ENCODE measurements around the gene ARID1B.

The ARID1B gene

DNA sequence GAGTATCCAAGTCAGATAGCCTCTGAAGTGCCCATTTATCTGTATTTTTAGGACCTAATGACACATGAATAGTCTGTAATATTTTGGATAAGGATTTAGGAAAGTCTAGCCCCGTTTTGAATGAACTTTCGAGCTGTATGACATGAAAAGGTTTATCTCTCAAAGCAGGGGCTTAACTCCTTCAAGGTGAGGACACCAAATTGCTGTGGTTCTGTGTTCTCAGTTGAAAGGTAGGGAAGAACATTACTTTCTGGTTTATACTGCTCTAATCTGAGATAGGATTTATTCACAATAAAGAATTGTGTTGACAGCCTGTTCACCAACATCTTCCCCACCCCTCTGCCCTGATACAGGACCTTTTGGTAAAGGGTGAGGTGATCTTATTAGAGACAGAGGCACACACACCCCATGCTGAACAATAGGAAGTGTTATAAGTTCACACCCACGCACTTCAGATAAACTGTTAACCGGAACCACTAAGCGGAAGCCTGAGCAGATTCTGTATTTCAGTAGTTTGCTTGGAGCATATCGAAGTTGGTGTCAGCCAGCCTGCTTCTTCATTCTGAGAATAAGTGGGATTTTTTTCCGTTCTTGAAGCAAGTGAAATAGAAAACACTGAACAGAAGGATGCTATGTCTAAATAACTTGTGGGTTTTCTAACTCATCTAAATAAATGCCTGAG lies 322.9 kb downstream of the ARID1B start:
- peak; percentile 29 for DNase-seq (ENCODE audit: low read depth)

DNA sequence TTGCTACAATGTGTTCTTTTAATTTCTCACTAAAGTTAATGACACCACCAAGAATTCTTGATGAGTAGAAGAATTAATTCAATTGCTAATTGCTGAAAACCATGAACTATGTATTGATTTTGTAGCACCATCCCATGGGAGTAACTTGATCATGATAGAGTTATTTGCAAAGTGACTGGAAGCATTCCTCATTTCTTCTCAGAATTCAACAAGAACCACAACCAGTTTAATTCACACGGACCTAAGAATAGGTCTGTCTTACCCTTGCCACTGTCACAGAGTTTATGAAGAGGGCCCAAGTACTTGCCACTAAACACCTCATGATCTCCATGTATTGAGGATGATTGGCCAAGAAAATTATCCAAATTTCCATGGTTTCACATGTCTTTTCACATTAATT lies 324.0 kb downstream of the ARID1B start:
- DNase-seq (ENCODE audit: low read depth): no peak

DNA sequence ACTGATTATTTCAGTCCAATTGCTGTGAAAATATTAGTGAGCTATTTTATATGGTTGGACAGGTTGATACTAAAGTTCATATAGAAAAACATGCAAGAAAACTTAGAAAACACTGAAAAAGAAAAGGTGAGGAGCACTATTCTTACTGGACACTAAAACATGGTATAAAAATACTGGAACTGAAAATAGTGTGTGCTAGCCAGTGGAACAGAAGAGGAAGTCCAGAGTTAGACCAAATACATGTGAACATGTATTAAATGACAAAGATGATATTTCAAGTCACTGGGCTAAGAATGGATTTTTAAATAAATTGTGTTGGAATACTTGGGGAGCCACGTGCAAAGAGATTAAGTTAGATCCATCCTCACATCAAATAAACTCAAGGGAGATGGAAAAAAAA lies 327.6 kb downstream of the ARID1B start:
- DNase-seq (ENCODE audit: low read depth): no peak

DNA sequence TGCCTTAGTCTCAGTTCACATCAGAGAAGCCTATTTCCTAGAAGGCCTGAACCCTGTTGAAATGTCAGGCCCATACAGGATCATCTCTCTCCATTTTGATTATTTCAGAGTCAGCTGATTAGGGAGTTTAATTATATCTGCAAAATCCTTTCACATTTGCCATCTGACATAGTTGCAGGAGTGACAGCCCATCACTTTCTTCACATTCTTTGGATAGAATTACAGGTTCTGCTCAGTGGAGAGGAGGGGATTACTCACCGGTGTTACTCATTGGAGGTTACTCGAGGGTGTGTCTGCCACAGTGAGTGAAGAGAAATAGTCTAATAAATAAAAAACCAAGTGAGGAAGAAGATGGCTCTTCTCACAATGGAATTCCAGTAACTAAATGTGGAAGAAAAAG lies 329.3 kb downstream of the ARID1B start:
- DNase-seq (ENCODE audit: low read depth): no peak

DNA sequence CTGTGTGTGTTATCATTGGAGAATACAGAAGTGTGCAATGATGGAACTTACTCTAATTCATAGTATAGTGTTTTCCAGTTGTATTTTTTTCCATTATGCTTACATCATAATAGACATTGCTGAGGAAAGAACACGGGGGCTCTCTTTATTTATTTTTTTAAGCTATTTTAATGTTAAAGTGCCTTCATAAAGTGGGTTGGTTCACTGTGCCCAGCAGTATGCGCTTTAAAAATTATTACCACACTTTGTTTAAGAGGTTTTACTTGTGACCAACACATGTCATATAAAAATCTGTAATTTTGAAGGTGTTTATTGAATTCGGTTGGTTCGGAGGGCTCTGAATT lies 330.4 kb downstream of the ARID1B start:
- no peak for DNase-seq (ENCODE audit: low read depth)

DNA sequence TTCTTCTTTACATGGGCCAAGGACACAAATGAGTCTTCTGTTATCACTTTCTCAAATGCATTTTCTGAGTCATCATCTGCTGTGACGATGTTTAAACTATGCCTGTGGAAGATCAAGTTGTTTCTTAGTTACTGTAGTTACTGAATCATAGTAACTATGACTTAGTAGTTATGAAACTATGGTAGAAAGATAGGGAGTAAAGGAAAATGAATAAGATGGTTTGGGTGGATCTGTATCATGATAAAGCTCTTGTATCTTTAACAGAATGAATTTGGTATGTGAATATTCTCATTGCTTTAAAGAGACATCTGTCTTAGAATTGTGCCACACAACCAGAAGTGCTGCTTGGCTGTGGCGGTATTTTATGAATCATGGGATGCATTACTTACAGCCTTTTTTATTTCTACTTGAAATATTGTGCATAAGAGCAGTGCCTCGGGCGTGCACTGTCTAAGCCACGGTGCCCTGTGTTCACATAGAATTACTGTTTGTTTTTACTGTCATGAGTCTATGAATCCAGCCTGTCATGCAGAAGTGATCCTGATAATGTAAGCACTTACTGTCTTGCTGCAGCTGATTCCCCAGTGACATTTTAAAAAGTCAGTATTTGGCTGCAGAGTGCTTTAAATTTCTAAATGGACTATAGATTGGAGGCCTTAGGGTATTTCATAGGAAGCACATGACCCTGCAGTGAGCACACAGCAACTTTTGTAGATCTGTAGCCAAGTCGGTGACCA lies 330.9 kb downstream of the ARID1B start:
- DNase-seq (ENCODE audit: low read depth): no peak

DNA sequence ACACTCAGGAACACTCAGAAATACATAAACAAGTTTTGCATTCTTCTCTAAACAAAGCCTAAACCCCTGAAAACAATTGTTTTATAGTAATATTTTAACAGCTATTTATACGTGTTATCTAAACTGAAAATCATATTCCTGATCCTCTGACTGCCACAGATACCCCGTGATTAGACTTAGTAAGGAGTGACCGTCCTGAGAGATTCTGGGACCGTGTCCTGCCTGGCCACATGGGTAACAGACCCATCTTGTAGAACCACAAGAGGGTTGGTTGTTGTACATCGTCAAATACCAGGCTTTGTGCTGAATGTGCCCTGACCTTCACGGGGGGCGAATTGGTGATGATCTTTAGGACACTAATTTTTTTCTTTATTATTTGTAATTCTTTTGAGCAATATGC lies 331.7 kb downstream of the ARID1B start:
- no peak for DNase-seq (ENCODE audit: low read depth)

DNA sequence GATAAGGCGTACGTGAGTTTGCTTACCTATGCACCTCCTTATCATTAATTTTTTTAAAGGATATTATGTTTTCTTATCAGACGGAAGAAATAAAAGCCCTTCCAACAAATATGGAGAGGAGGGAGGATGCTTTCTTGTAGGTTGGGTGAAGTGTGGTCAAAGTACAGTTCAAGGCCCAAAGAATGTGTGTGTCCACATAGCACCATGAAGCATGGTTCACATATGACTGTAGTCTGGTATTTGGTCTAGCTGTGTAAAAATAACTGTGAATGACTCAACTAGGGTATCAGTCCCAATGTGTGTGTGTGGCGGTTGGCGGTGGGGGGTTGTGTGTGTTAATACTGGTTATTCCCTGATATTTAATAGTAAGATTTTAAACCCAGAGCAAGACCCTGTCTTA lies 333.4 kb downstream of the ARID1B start:
- DNase-seq (ENCODE audit: low read depth): no peak

DNA sequence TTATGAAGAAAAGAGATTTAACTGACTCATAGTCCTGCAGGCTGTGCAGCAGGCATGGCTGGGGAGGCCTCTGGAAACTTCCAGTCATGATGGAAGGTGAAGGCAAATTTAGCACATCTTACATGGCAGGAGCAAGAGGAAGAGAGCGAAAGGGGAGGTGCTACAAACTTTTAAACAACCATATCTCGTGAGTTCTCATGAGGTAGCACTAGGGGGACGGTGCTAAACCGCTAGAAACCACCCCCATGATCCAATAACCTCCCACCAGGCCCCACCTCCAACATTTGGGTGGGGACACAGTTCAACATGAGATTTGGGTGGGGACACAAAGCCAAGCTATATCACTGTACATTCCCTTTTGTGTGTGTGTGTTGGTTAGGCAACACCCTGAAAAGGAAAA lies 336.2 kb downstream of the ARID1B start:
- no peak for DNase-seq (ENCODE audit: low read depth)

DNA sequence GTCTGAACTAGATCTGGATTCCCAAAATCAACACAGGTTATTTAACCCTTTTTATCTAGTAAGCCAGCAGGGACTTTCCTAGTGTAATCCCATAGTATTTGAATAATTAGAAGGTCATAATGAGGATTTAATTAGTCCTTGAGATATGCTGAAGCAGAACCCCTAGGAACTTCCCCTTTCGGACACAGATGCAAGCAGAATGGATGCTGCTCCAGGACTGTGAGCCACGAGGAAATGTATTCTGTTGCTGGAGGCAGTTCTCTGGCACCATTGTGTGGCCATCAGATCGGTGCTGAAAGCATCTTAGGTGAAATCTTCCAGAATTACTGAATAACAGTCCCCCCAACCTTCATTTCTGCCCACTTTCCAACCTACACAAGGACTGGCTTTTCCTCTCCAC lies 339.2 kb downstream of the ARID1B start:
- DNase-seq (ENCODE audit: low read depth): no peak

DNA sequence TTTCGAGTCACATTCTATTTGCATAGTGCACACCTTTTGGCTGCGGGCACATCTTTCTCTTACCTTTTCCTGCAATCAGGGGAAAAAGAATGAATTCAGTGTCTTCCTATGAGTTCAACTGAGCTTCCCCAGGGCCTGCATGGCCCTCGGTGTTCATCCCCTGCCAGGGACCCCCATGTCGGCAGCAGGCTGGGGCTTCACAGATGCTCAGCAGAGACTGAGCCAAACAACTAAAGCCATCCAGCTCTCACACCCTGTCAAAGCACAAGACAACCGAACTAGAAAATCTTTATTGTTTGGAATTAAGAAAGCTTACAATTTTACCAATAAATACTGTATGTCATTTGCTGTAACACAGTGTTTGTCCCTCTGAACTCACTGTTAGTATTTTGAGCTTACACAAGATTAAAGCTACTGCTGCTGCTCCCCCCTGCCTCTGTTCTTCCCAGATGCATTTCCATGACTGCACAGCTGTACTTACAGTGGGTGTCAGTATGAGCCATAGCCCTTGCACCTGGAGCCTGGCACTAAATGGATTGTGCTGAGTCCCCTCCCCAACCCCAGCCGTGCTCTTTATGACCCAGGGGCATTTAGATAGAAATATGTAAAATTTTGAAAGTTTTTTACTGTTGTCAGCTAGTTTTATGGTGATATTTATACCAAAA lies 340.4 kb downstream of the ARID1B start:
- no peak for DNase-seq (ENCODE audit: low read depth)

DNA sequence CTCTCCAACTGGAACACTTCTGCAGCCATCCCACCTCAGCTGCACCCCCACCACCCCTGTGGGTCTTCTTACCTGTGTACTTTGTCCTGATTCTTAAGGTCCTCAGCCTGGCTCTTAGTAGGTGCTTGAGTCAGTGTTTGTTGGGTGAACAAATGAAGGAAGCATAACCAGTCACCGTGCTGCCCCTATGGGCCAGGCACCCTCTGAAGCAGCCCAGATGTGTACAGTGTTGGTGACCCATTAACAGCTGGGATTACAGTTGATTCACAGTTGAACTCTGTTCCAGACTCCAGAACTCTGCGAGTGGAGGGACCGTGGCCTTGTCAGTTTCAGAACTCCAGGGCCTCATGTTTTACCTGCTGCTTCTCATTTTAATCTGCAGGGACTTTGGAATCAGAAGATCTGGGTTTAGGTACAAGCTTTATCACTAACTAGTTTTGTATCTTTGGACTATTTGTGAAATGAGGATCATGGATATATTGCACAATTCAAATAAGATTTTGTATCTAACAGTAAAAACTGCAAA lies 342.4 kb downstream of the ARID1B start:
- DNase-seq (ENCODE audit: low read depth): no peak

DNA sequence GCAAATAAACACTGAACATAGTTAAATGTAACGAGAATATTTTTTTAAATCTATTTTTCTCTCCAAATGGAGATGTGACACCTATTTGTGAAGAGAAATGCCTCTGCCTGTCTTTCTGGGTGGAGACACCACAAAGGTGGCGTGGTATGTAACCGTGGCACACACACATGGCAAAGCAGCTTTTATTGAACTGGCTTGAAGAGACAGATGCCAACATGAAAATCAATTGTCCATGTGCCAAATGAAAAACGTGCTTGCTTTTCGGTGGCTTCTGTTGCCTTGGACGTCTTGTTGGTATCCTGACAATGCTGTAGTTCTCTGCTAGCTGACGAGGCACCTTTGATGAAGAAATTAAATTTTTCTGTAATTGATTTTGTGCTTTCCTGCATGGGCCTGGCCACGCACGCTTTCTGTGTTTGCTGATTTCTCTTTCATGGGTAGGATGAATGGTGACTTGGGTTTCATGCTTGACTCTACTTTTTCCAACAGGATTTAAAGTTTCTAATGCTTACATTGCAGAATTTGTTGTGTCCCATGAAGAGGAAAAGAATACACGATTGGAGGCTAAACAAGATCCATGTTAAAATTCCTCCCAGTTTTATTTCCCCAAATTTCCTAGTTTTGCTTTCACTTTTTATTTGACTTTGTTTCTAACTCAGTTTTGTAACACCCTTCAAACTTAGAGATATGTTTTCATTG lies 343.5 kb downstream of the ARID1B start:
- DNase-seq (ENCODE audit: low read depth): no peak

DNA sequence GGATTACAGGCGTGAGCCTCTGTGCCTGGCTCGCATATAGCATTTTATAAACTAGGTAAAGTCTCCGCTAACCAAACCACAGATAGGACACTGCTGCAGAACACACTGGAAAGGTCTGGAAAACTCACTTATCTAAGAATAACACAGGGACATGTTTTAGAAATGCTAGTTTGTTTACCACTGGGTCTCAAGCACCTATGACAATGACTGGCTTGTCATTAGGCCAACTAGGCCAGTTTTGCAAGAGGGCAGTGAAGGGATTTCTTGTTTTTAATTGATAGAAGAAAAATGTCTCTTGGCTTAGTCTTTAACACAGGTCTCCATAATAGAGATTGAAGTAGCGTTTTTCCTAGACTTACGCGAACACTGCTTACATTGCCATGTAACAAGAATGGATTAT lies 344.7 kb downstream of the ARID1B start:
- no peak for DNase-seq (ENCODE audit: low read depth)

DNA sequence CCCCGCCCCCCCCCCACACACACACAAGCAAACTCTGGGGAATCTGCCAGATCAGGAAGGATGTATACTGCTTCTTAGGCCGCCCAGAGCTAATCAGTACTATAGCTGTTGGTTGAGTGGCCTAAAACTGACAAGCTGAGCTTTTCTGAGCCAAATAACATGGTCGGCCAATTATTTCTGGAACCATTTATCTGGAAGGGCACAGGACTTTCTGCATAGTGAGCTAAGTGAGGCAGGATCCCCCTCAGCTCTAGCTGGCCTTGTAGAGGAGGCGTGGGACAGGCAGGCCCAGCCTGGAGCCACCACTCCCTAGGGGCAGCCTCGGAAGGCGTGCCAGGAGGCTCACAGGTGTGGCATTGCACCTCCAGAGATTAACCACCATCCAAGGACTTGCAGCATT lies 346.1 kb downstream of the ARID1B start:
- no peak for DNase-seq (ENCODE audit: low read depth)

DNA sequence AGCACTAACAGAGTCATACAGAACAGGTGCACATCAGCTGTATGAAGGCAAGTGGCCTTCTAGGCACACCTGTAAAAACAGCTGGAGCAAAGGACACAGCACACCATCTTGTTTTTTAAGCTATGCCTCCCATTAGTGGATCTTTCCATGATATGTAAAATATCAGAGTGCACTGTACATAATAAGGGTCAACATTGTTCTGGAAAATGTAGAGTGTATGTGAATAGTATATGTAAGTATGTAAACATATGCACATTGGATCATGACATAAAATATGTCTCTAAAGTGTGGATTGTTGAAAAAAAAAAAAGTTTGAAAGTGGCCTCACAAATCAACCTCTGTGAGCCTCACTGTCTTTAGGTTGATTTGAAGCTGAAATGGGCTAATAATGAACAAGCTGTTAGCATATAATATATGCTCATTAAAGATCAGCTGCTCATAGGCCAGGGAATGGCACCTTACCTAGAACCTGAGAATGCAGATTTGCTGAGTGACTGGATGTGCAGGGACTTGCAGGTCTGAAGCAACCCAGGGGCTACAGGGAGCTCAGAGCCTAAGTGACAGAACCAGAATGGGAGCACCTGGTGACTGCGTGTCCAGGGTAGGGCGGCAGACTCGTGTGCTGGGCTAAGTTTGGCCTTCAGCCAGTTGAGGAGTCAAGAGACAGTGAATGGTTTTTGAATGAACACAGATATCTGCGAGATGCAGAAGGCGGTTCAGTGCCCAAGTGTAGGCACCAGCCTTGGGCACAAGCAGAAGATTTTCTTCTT lies 347.5 kb downstream of the ARID1B start:
- no peak for DNase-seq (ENCODE audit: low read depth)

DNA sequence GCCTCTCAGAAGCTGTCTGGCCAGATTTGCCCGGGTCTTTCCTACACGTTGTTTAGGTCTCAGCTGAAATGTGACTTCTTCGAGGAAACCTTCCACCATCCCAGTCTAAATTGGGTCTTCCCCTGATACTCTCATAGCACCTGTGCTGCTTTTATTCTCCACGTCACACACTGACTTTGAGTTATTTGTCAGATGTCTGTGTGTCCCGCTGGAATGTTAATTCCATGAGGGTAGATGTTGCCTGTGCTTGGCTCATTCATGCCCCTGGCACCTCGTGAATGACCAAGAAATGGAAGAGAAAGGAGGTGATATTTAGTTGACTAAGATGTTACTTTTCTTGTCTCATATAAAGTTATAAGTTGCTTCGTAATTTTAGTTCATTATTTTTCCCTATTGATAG lies 348.4 kb downstream of the ARID1B start:
- DNase-seq (ENCODE audit: low read depth): no peak

DNA sequence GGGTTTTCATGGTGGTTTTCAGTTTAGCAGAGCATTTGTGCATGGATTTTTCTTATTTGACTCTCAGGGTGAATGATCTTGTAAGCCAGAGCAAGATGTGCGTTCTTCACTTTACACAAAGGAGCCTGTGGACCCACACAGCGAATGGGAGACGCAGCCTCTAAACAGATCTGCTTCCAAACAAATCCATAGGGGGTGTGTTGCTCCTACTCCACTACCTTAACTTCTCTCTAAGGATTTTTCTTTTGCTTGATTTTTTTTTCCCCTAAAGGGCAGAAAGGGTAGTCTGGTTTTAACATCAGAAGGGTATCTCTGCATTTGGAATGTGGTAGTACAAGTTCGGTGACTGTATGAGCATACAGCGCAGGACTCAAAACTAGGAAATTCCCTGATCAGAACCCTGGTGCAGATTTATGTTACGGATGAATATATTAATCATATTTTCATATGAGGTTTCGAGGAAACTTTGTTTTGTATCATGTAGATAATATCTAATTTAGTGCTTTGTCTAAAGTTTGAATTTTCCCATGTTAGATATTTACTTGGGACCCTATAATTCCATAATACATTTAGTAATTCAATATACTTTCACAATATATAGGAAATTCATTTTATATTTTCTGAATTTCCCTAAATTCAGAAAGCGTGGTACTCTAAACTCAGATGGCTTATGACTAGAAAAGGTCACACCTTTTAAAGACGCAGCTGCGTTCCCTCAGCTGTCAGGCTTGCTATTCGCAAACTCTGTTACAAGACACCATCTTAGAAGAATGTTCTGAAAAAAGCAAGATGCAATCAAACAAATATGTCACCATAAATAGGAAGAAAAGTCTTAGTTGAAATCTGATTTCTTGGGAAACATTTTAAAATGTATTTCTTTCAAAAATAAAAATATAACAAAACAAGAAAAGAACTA lies 349.3 kb downstream of the ARID1B start:
- no peak for DNase-seq (ENCODE audit: low read depth)

DNA sequence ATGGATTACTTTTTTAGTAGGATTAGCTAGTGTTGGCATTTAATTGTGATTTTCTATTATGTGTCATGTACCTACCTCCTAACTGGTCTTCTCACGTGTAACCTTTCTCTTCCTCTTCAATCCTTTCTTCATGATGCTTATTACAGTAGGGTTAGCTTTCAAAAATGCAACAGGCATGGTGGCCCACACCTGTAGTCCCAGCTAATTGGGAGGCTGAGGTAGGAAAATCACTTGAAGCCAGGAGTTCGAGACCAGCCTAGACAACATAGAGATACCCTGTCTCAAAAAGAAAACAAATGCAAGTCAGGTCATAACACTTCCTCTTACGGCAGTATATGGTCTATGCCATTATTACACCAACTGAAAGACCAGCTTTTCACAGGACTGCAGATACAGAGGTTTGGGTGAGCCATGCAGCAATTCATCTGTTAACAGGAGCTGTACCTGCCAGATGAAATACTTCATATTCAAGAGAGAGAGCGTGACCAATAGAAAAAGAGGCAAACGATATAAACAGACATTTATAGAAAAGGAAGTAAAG lies 351.1 kb downstream of the ARID1B start:
- DNase-seq (ENCODE audit: low read depth): no peak

DNA sequence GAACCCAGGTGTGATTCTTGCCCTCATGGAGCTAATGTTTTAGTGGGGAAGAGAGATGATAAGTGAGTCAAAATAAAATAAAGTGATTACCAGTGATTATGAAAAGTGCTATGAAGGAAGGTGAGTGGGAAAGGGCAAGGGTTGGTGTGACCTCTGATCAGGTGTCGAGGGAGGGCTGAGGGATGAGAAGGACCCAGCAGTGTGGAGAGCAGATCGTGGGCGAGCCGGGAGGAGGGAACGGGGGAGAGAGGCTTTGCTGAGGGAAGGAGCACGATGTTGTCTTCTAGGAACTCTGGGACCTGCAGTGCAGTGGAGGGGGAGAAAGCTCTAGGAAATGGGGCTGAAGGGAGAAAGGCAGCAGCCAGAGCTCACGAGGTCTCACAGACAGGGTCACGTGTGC lies 354.1 kb downstream of the ARID1B start:
- no peak for DNase-seq (ENCODE audit: low read depth)

DNA sequence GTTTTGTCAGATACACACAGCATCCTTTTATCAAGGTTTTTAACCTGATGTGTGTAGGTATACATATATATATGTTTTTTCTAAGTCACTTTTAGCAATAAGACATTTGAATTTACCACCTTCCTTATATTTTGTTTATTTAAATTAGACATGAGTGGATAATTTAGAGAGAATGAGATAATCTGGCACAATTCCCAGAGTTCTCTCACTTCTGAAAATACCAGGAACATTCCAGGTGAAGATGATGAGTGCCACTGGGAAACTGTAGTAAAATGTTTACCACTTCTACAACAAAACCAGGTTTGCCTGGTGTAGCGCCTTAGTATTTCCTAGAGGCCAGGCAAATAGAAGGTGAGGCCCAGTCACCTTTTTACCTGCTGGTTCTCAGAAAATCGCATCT lies 356.7 kb downstream of the ARID1B start:
- no peak for DNase-seq (ENCODE audit: low read depth)
